ENCODE measurements around the gene NVL.

DNA sequence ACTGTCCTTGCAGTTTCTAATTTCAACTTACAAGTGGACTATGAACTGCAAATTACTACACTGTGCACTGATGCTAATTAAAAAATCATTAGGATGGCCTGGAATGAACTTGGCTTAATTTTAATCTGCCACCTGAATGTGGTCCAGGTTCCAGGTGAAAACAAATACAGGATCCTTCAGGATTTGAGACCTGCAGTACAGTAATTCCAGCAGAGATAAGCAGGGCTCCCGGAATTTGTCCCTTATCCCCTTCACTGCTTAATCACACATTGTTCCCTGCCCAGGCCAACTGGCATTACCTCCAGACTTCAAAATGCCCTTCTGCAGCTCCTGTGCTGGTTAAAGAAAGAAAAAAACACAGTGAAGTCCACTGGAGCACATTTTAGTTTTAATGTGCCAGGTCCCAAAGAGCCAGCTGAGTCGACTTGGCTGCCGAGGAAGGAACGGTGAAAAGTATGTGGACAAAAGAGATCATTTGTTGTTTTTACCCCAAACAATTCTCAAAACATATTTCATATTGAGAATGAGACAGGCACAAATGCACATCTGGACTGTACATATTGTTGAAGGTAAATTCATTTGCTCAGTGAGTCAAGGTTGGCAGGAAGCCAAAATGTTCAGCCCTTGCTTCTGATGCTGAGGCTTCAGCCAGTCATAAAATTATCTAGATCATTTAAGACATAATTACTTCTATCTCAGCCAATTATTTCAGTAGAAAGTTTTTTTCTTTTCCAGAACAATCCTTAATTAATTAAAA lies 118.6 kb downstream of the NVL start:
- TF ChIP-seq POLR2AphosphoS5 (IDR thresholded peaks at IDR 0.05; ENCODE audit: insufficient read depth in 1 of 2, low read depth in 1 of 2) (no peak), POLR2A (IDR thresholded peaks at IDR 0.05) (no peak), CTCF (IDR thresholded peaks at IDR 0.05) (no peak)

All from vagina (tissue), 2 donors.